Nephron progenitor cell (in vitro differentiated cells): Measurements from ENCODE around the gene PRR23E.

ENCODE experiments used
- DNase-seq: peaks from one replicate; pipeline ENCODE4 v3.0.0; 2021
- H3K27ac Mint-ChIP-seq: 2 replicates; pipeline ENCODE4 v1.8.0; 2021; ENCODE audit warnings: mild to moderate bottlenecking, moderate library complexity, mixed read lengths
- H3K27me3 Mint-ChIP-seq: 2 replicates; pipeline ENCODE4 v1.8.0; 2021; ENCODE audit warnings: mild to moderate bottlenecking, low read depth, mixed read lengths; ENCODE audit not compliant: poor library complexity
- H3K36me3 Mint-ChIP-seq: 2 replicates; pipeline ENCODE4 v1.8.0; 2021; ENCODE audit warnings: low read depth, mixed read lengths
- H3K4me1 Mint-ChIP-seq: 2 replicates; pipeline ENCODE4 v1.8.0; 2021; ENCODE audit warnings: mixed read lengths
- H3K4me3 Mint-ChIP-seq: 2 replicates; pipeline ENCODE4 v1.8.0; 2021; ENCODE audit warnings: mild to moderate bottlenecking, moderate library complexity, mixed read lengths
- H3K9me3 Mint-ChIP-seq: 2 replicates; pipeline ENCODE4 v1.8.0; 2021; ENCODE audit warnings: mild to moderate bottlenecking, moderate library complexity, mixed read lengths
- TF ChIP-seq, protein P1 (sequence below): fragments of 200-600 bp; sonication (generic); IDR thresholded peaks from 2 replicates; pipeline ENCODE4 v1.5.0; 2021; ENCODE audit warnings: antibody characterized with exemption

PRR23E gene

DNA sequence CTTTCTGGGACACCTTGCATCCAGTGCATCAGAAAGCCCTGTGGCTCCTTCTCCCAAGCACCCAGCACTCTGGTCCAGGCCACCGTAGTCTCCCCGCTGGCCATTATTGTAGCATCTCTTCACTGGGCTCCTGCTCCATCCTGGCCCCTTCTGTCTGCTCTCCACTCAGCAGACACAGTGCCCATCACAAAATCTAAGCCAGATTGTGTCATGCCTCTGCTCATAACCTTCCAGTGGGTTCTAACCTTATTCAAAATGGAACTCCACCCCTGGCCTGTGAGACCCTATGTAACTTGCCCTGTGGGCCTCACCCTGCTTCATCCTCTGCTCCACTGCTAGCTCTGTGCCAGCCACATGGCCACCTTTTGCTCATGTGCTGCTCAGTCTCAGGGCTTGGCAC lies 31.7 kb upstream of the PRR23E start:
- H3K27me3 Mint-ChIP-seq = peaks cover 27% of the 10 kb centered on the region

DNA sequence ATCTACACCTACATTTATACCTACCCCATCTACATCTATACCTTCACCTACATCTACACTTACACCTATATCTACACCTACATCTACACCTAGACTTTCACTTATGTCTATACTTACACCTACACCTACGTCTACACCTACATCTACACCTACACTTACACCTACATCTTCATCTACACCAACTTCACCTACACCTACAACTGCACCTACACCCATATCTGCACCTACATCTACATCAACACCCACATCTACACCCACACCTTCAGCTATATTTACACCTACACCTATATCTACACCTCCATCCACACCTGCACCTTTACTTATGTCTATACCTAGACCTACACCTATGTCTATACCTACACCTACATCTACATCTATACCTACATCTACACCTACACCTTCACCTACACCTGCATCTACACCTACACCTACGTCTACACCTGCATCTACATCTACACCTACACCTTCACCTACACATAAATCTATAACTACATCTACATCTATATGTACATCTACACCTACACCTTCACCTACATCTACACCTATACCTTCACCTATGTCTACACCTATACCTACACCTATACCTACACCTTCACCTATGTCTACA lies 30.9 kb upstream of the PRR23E start:
- H3K4me3 Mint-ChIP-seq = no peak overlapping the region
- H3K9me3 Mint-ChIP-seq = no peaks in the 10 kb centered on the region
- no peak overlapping the region for H3K27ac Mint-ChIP-seq
- peaks cover 34% of the 10 kb centered on the region for H3K27me3 Mint-ChIP-seq
- H3K36me3 Mint-ChIP-seq = no peaks in the 10 kb centered on the region
- no peaks in the 10 kb centered on the region for H3K4me1 Mint-ChIP-seq
- TF ChIP-seq, protein P1, sequence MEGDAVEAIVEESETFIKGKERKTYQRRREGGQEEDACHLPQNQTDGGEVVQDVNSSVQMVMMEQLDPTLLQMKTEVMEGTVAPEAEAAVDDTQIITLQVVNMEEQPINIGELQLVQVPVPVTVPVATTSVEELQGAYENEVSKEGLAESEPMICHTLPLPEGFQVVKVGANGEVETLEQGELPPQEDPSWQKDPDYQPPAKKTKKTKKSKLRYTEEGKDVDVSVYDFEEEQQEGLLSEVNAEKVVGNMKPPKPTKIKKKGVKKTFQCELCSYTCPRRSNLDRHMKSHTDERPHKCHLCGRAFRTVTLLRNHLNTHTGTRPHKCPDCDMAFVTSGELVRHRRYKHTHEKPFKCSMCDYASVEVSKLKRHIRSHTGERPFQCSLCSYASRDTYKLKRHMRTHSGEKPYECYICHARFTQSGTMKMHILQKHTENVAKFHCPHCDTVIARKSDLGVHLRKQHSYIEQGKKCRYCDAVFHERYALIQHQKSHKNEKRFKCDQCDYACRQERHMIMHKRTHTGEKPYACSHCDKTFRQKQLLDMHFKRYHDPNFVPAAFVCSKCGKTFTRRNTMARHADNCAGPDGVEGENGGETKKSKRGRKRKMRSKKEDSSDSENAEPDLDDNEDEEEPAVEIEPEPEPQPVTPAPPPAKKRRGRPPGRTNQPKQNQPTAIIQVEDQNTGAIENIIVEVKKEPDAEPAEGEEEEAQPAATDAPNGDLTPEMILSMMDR = no peak
- DNase-seq = no peak

More for the DNA sequence above, 31.7 kb upstream of the PRR23E start:
- no peak for DNase-seq
- H3K27ac Mint-ChIP-seq = no peak overlapping the region
- H3K4me1 Mint-ChIP-seq = peaks cover 6% of the 10 kb centered on the region
- H3K36me3 Mint-ChIP-seq = no peaks in the 10 kb centered on the region
- H3K9me3 Mint-ChIP-seq = no peaks in the 10 kb centered on the region
- TF ChIP-seq, protein P1 = no peak
- H3K4me3 Mint-ChIP-seq = no peak overlapping the region

DNA sequence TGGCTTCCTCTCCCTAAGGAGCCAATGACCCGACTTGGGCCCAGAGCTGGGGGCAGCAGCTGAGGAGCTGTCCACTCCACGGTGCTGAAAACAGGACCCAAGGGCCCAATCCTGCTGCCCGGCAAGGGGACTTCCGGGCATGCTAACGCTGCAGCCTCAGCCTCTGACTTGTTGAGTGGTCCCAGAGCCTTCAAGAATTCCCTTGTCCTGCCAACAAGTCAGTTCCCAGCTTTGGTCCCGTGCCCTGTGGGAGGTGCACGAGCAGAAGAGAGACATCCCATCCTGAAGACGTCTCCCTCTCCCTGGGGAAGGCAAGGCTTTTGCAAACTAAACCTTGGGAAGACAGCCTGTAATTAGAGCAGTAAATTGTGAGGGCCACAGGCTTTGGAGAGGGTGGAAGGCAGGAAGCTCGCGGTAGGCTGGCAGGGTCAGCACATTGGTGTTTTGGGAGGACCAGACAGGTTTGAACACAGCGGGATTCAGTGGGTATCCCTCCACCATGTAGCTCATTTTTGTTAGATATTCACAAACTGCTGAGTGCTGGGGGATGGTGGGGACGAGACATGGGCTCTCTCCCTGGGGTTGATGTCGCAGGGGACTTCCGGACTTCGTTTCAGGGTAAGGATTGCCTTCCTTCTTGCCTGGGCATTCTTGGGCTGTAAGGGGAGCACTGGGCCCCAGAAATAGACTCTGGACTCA lies 29.8 kb upstream of the PRR23E start:
- Mint-ChIP-seq H3K27me3 (peaks cover 43% of the 10 kb centered on the region), H3K4me1 (peaks cover 2% of the 10 kb centered on the region), H3K36me3 (no peaks in the 10 kb centered on the region), H3K9me3 (no peaks in the 10 kb centered on the region), H3K27ac (no peak overlapping the region), H3K4me3 (no peak overlapping the region)
- TF ChIP-seq, protein P1 = no peak
- DNase-seq = peak; percentile 92

DNA sequence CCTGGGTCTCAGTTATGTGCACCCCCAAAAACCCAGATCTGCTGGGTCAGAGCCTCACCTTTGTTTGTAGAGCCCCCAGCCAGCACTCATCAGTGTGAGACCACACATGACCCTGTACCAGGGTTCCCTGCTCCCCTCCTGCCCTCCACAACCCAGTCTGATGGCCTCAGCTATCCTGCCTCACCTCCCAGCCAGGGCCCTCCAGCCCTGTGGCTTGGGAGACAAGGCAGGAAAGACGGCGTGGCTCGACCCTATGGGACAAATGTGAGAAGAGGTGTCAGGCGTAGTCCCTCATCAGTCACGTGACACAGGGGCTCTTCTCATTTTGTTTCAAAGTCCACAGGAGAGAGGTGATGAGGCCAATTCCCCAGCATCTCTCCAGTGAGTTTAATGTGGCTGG lies 28.3 kb upstream of the PRR23E start:
- Mint-ChIP-seq H3K27me3 (peaks cover 56% of the 10 kb centered on the region), H3K9me3 (no peaks in the 10 kb centered on the region), H3K4me3 (no peak overlapping the region), H3K36me3 (no peaks in the 10 kb centered on the region), H3K4me1 (peaks cover 17% of the 10 kb centered on the region), H3K27ac (no peak overlapping the region)
- TF ChIP-seq, protein P1 = no peak
- no peak for DNase-seq

DNA sequence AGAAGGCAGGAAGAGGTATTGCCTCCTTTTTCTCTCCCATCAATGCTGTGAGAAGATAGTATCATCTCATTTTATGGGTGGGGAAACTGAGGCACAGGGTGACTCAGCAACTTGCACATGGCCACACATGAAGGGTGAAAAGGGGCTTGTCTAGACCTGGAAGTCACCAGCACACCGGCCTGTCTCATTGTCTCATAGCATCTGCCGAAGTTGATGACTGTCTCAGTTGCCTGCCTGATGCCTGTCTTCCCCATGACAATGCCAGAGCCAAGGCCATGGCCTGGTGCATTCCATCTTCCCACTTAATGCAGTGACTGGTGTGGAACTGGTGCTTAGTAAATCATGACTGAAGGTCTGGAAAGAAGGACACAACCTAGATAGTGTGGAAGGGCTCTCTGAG lies 27.9 kb upstream of the PRR23E start:
- no peak overlapping the region for H3K27ac Mint-ChIP-seq
- no peaks in the 10 kb centered on the region for H3K9me3 Mint-ChIP-seq
- peaks cover 60% of the 10 kb centered on the region for H3K27me3 Mint-ChIP-seq
- TF ChIP-seq, protein P1 = no peak
- H3K36me3 Mint-ChIP-seq = no peaks in the 10 kb centered on the region
- no peak for DNase-seq
- peaks cover 21% of the 10 kb centered on the region for H3K4me1 Mint-ChIP-seq
- H3K4me3 Mint-ChIP-seq = no peak overlapping the region
